H9 (cell line): ENCODE results near the gene CXCL9. TPM values are rescaled to one million over a fixed set of nuclear protein-coding genes. Genes with fewer than 3 reads are reported as not detected.

Experiments used
- DNase-seq: peaks from one replicate; pipeline ENCODE4 v3.0.0-alpha.2; 2017
- H2AFZ ChIP-seq: one replicate; pipeline ENCODE4 v1.6.1; 2013; ENCODE audit warnings: mild to moderate bottlenecking, low read length, control low read depth, moderate library complexity
- H2AK5ac ChIP-seq: 2 replicates; pipeline ENCODE4 v1.6.1; 2013; ENCODE audit warnings: low read length, control low read depth, mixed read lengths; ENCODE audit not compliant: insufficient read length
- H2BK120ac ChIP-seq: one replicate; pipeline ENCODE4 v1.6.1; 2013; ENCODE audit warnings: low read depth, mild to moderate bottlenecking, low read length, control low read depth, inconsistent platforms; ENCODE audit not compliant: poor library complexity, severe bottlenecking
- H2BK12ac ChIP-seq: 2 replicates; pipeline ENCODE4 v1.6.1; 2013; ENCODE audit warnings: low read length, control low read depth, mixed read lengths, low read depth; ENCODE audit not compliant: insufficient read length
- H2BK15ac ChIP-seq: 2 replicates; pipeline ENCODE4 v1.6.1; 2013; ENCODE audit warnings: low read depth, low read length, control low read depth
- H2BK20ac ChIP-seq: one replicate; pipeline ENCODE4 v1.6.1; 2013; ENCODE audit warnings: low read depth, mild to moderate bottlenecking, low read length, control low read depth, inconsistent platforms; ENCODE audit not compliant: poor library complexity, severe bottlenecking
- H2BK5ac ChIP-seq: 2 replicates; pipeline ENCODE4 v1.6.1; 2013; ENCODE audit warnings: low read length, control low read depth, mixed read lengths; ENCODE audit not compliant: insufficient read length
- H3K14ac ChIP-seq: 2 replicates; pipeline ENCODE4 v1.6.1; 2013; ENCODE audit warnings: low read length, control low read depth; ENCODE audit not compliant: insufficient read depth
- H3K18ac ChIP-seq: 2 replicates; pipeline ENCODE4 v1.6.1; 2013; ENCODE audit warnings: low read depth, mild to moderate bottlenecking, mixed read lengths, low read length, control low read depth; ENCODE audit not compliant: insufficient read length
- H3K23ac ChIP-seq: 2 replicates; pipeline ENCODE4 v1.6.1; 2013; ENCODE audit warnings: low read length, control low read depth, mixed read lengths, low read depth; ENCODE audit not compliant: insufficient read length
- H3K23me2 ChIP-seq: 2 replicates; pipeline ENCODE4 v1.6.1; 2013; ENCODE audit warnings: low read depth, mild to moderate bottlenecking, mixed read lengths, low read length, control low read depth; ENCODE audit not compliant: insufficient read length, poor library complexity, severe bottlenecking
- H3K27ac ChIP-seq: 2 replicates; pipeline ENCODE4 v1.5.1; 2013; ENCODE audit warnings: low read length, control low read depth, mixed read lengths, low read depth; ENCODE audit not compliant: insufficient read length
- H3K27me3 ChIP-seq: 2 replicates; pipeline ENCODE4 v1.6.1; 2013; ENCODE audit warnings: low read length, control low read depth, inconsistent platforms; ENCODE audit not compliant: insufficient read depth
- H3K4ac ChIP-seq: 2 replicates; pipeline ENCODE4 v1.6.1; 2013; ENCODE audit warnings: low read depth, mild to moderate bottlenecking, control low read depth, inconsistent platforms, low read length, moderate library complexity
- H3K4me1 ChIP-seq: 2 replicates; pipeline ENCODE4 v1.6.1; 2013; ENCODE audit warnings: low read length, control low read depth, inconsistent platforms; ENCODE audit not compliant: insufficient read depth
- H3K4me2 ChIP-seq: 2 replicates; pipeline ENCODE4 v1.6.1; 2013; ENCODE audit warnings: low read length, control low read depth, mixed read lengths; ENCODE audit not compliant: insufficient read length, insufficient read depth
- H3K56ac ChIP-seq: 2 replicates; pipeline ENCODE4 v1.6.1; 2013; ENCODE audit warnings: low read depth, mild to moderate bottlenecking, mixed read lengths, low read length, control low read depth; ENCODE audit not compliant: insufficient read length
- H3K79me1 ChIP-seq: 2 replicates; pipeline ENCODE4 v1.6.1; 2013; ENCODE audit warnings: low read depth, mild to moderate bottlenecking, moderate library complexity, low read length, control low read depth, inconsistent platforms; ENCODE audit not compliant: insufficient read depth, poor library complexity, severe bottlenecking
- H3K79me2 ChIP-seq: 2 replicates; pipeline ENCODE4 v1.6.1; 2013; ENCODE audit warnings: low read length, control low read depth, inconsistent platforms; ENCODE audit not compliant: insufficient read depth
- H3K9ac ChIP-seq: 2 replicates; pipeline ENCODE4 v1.6.1; 2013; ENCODE audit warnings: low read length, control low read depth, mixed read lengths; ENCODE audit not compliant: insufficient read length; ENCODE audit errors: extremely low read depth
- H3K9me3 ChIP-seq: one replicate; pipeline ENCODE4 v1.6.1; 2013; ENCODE audit warnings: low read depth, low read length, inconsistent platforms; ENCODE audit not compliant: control insufficient read depth
- H3T11ph ChIP-seq: one replicate; pipeline ENCODE4 v1.6.1; 2013; ENCODE audit warnings: mild to moderate bottlenecking, low read length, control low read depth, inconsistent platforms
- H4K20me1 ChIP-seq: one replicate; pipeline ENCODE4 v1.6.1; 2013; ENCODE audit not compliant: control insufficient read depth, insufficient read length, insufficient read depth
- H4K5ac ChIP-seq: 2 replicates; pipeline ENCODE4 v1.6.1; 2013; ENCODE audit warnings: low read depth, mild to moderate bottlenecking, mixed read lengths, low read length, control low read depth; ENCODE audit not compliant: insufficient read length
- H4K8ac ChIP-seq: replicated peaks from 2 replicates; pipeline ENCODE4 v1.6.1; 2013; ENCODE audit warnings: low read length, control low read depth, mixed read lengths, low read depth; ENCODE audit not compliant: insufficient read length
- H4K91ac ChIP-seq: 2 replicates; pipeline ENCODE4 v1.6.1; 2013; ENCODE audit warnings: low read depth, mild to moderate bottlenecking, moderate library complexity, mixed read lengths, low read length, control low read depth; ENCODE audit not compliant: insufficient read length
- H3K27ac Mint-ChIP-seq, 3 experiments: 2 replicates in 2 of 3; 3 replicates in 1 of 3; pipeline ENCODE4 v1.8.0; 2020 to 2021; ENCODE audit warnings: mixed read lengths in 3 of 3, mild to moderate bottlenecking in 1 of 3, moderate library complexity in 1 of 3
- H3K27me3 Mint-ChIP-seq: 2 replicates; pipeline ENCODE4 v1.8.0; 2021; ENCODE audit warnings: low read depth, mild to moderate bottlenecking, moderate library complexity, mixed read lengths
- H3K36me3 Mint-ChIP-seq, 3 experiments: 2 replicates in 2 of 3; 3 replicates in 1 of 3; pipeline ENCODE4 v1.8.0; 2020 to 2021; ENCODE audit warnings: low read depth in 3 of 3, mixed read lengths in 3 of 3; ENCODE audit not compliant: insufficient read depth in 1 of 3
- H3K4me1 Mint-ChIP-seq, 2 experiments: 2 replicates each; pipeline ENCODE4 v1.8.0; 2020; ENCODE audit warnings: mixed read lengths in 2 of 2
- H3K4me3 Mint-ChIP-seq, 2 experiments: 2 replicates in 1 of 2; 3 replicates in 1 of 2; pipeline ENCODE4 v1.8.0; 2020 to 2021; ENCODE audit warnings: mild to moderate bottlenecking in 2 of 2, mixed read lengths in 2 of 2, moderate library complexity in 1 of 2
- H3K9me3 Mint-ChIP-seq, 2 experiments: 2 replicates in 1 of 2; 3 replicates in 1 of 2; pipeline ENCODE4 v1.8.0; 2020; ENCODE audit warnings: mild to moderate bottlenecking in 2 of 2, mixed read lengths in 2 of 2, moderate library complexity in 1 of 2
- CTCF ChIP-seq: fragments of 200-600 bp; sonication (generic); conservative IDR thresholded peaks from 3 replicates; pipeline ENCODE4 v1.8.0; 2021; ENCODE audit warnings: antibody characterized with exemption, mild to moderate bottlenecking
- WGBS: extraction: QIAGEN DNeasy Blood & Tissue Kit; methylation state at CpG from one replicate; pipeline ENCODE4 v1.1.7; 2013; ENCODE audit warnings: missing lambda C conversion rate, low lambda C conversion rate, mixed read lengths; ENCODE audit not compliant: insufficient read length; ENCODE audit errors: extremely low coverage; 5-methylcytosine and 5-hydroxymethylcytosine counted together
- total RNA-seq: library from RNA; stranded (reverse); gene quantifications from 2 replicates; pipeline ENCODE4 v1.2.1, GENCODE V29; 2021

CXCL9 gene
- total RNA-seq, 1 experiment from 2014 or later = not detected

- Histone ChIP-seq H3K56ac (no peak overlapping the region), H3T11ph (no peak overlapping the region), H4K5ac (no peak overlapping the region), H3K9me3 (no peaks in the 10 kb centered on the region), H2AFZ (no peak overlapping the region), H3K9ac (no peak overlapping the region), H2BK120ac (no peak overlapping the region), H2BK20ac (no peak overlapping the region), H3K18ac (no peak overlapping the region), H2AK5ac (no peak overlapping the region), H3K79me2 (no peaks in the 10 kb centered on the region), H3K14ac (no peak overlapping the region), H3K27ac (no peak overlapping the region), H4K8ac (no peak overlapping the region), H3K4me2 (no peak overlapping the region), H4K20me1 (no peaks in the 10 kb centered on the region), H3K27me3 (no peaks in the 10 kb centered on the region), H2BK12ac (no peak overlapping the region), H2BK15ac (no peak overlapping the region), H2BK5ac (no peak overlapping the region), H3K23ac (no peak overlapping the region), H3K4ac (no peak overlapping the region), H3K23me2 (no peaks in the 10 kb centered on the region), H3K79me1 (no peaks in the 10 kb centered on the region), H3K4me1 (peaks cover 2% of the 10 kb centered on the region; the same call in 1 of the 2 replicates), H4K91ac (no peak overlapping the region)
- peaks cover 12 to 15% of the 10 kb centered on the region in 2 experiments for H3K4me1 Mint-ChIP-seq
- H3K27ac Mint-ChIP-seq = no peak overlapping the region
- no CpG with 5 or more reads among the region's 3 CpGs for WGBS
- H3K9me3 Mint-ChIP-seq = no peaks in the 10 kb centered on the region
- TF ChIP-seq CTCF = no peak
- no peak for DNase-seq
- H3K27me3 Mint-ChIP-seq = no peaks in the 10 kb centered on the region; the same call in 1 of the 2 replicates
- H3K4me3 Mint-ChIP-seq = no peak overlapping the region
- H3K36me3 Mint-ChIP-seq = no peaks in the 10 kb centered on the region
Measured at GRCh38 chr4:76017056-76017686, 9.9 kb upstream of the CXCL9 start.
